Upper lobe of left lung (tissue), 6 donors: ENCODE measurements around the gene ADARB1. TPM values are rescaled to one million over a fixed set of nuclear protein-coding genes. Genes with fewer than 3 reads are reported as not detected.
A peak's percentile ranks its signal among the peaks of the same experiment; 100 is the strongest.

Source experiments
- ATAC-seq, 2 donors: fragments of 200-7000 bp; cut with Tn5 transposase; one replicate each; pipeline ENCODE4 v1.9.1; 2022; ENCODE audit warnings: mild to moderate bottlenecking in 2 of 2, moderate library complexity in 2 of 2; ENCODE audit not compliant: low FRiP score in 2 of 2
- DNase-seq, 2 donors: peaks; one replicate each; pipeline ENCODE4 v3.0.0-alpha.2; 2019 to 2020
- H3K27ac ChIP-seq, 4 donors: fragments of 200-600 bp; sonication (generic); one replicate each; pipeline ENCODE4 v1.5.1; 2016 to 2019
- H3K27me3 ChIP-seq, 4 donors: fragments of 200-600 bp; sonication (generic); one replicate each; pipeline ENCODE4 v1.5.1; 2017 to 2019
- H3K36me3 ChIP-seq, 4 donors: fragments of 200-600 bp; sonication (generic); one replicate each; pipeline ENCODE4 v1.5.1; 2016 to 2019
- H3K4me1 ChIP-seq, 4 donors: fragments of 200-600 bp; sonication (generic); one replicate each; pipeline ENCODE4 v1.5.1; 2018 to 2019
- H3K4me3 ChIP-seq, 4 donors: fragments of 200-600 bp; sonication (generic); one replicate each; pipeline ENCODE4 v1.5.1; 2017 to 2019; ENCODE audit warnings: mild to moderate bottlenecking in 2 of 4, moderate library complexity in 1 of 4
- H3K9me3 ChIP-seq, 4 donors: fragments of 200-600 bp; sonication (generic); one replicate each; pipeline ENCODE4 v1.5.1; 2018 to 2019
- CTCF ChIP-seq, 6 experiments: fragments of 450-650 bp in 4 of 6; fragments of 200-600 bp in 2 of 6; sonication (generic) in 2 of 6; IDR thresholded peaks; one replicate each; pipeline ENCODE4 v1.5.1; 2016 to 2019; ENCODE audit warnings: antibody characterized with exemption in 6 of 6
- EP300 ChIP-seq, 4 donors: sonication (generic); formaldehyde crosslinking; IDR thresholded peaks; one replicate each; pipeline ENCODE4 v1.5.1; 2017; ENCODE audit warnings: antibody characterized with exemption in 4 of 4, control low read depth in 2 of 4
- POLR2A ChIP-seq, 4 donors: fragments of 450-650 bp; IDR thresholded peaks; one replicate each; pipeline ENCODE4 v1.5.1; 2016 to 2017; ENCODE audit warnings: antibody characterized with exemption in 4 of 4, mild to moderate bottlenecking in 2 of 4
- POLR2AphosphoS5 ChIP-seq, 2 donors: sonication (generic); formaldehyde crosslinking; IDR thresholded peaks; one replicate each; pipeline ENCODE4 v1.5.1; 2017; ENCODE audit warnings: antibody characterized with exemption in 2 of 2
- WGBS, 2 donors: methylation state at CpG; one replicate each; pipeline ENCODE4 v1.1.5; 2017 to 2018; 5-methylcytosine and 5-hydroxymethylcytosine counted together
- total RNA-seq, 6 donors: library from RNA; depleted of rRNA in 4 of 6; stranded (reverse); fragments of >200 nt in 4 of 6; gene quantifications; one replicate each; pipeline versions ENCODE4 v1.1.0 to v1.2.1, GENCODE V29; 2016 to 2021
- donor health status: DM: no; HTN: no; CAD: no; lungs with moderate emphysema.
- donor health status: DM: no; HTN: yes; CAD: no; lungs with severe emphysema.

ADARB1 gene
- total RNA-seq, 6 donors from 2014 or later = 26.5 to 94.3 (median 42.4) TPM

- Histone ChIP-seq H3K36me3 (peaks cover 0 to 6% (median 2%) of the 10 kb centered on the region in 4 donors), H3K9me3 (no peaks in the 10 kb centered on the region), H3K27ac (peak overlapping the region in 2 of 4 donors; percentile 6 to 54), H3K4me3 (no peak overlapping the region), H3K4me1 (peaks cover 30 to 52% (median 40%) of the 10 kb centered on the region in 4 donors), H3K27me3 (no peaks in the 10 kb centered on the region)
- DNase-seq (no peak), ATAC-seq (peak in 1 of 2 donors; percentile 72)
- WGBS, 2 donors = 67 to 73% methylated on average over 8 of the region's 8 CpGs
- TF ChIP-seq POLR2AphosphoS5 (IDR thresholded peaks at IDR 0.05) (no peak), POLR2A (IDR thresholded peaks at IDR 0.05) (no peak), CTCF (IDR thresholded peaks at IDR 0.05) (no peak), EP300 (IDR thresholded peaks at IDR 0.05) (no peak)
These were observed 6.4 kb downstream of the ADARB1 start for GRCh38 chr21:45080639-45081414.

GRCh38 chr21:45081636-45082035 is 7.3 kb downstream of the ADARB1 start:
- ATAC-seq = no peak
- Histone ChIP-seq H3K36me3 (peaks cover 0 to 6% (median 2%) of the 10 kb centered on the region in 4 donors), H3K4me3 (no peak overlapping the region), H3K27me3 (no peaks in the 10 kb centered on the region), H3K27ac (peak overlapping the region in 1 of 4 donors; percentile 54), H3K4me1 (peaks cover 31 to 53% (median 40%) of the 10 kb centered on the region in 4 donors), H3K9me3 (no peaks in the 10 kb centered on the region)
- TF ChIP-seq POLR2AphosphoS5 (IDR thresholded peaks at IDR 0.05) (no peak), CTCF (IDR thresholded peaks at IDR 0.05) (no peak), POLR2A (IDR thresholded peaks at IDR 0.05) (no peak), EP300 (IDR thresholded peaks at IDR 0.05) (no peak)
- no peak for DNase-seq
- WGBS, 2 donors = 81 to 97% methylated on average over 4 of the region's 4 CpGs

GRCh38 chr21:45082736-45083135 is 8.4 kb downstream of the ADARB1 start:
- H3K4me1 ChIP-seq = peaks cover 31 to 60% (median 49%) of the 10 kb centered on the region in 4 donors
- WGBS, 2 donors = 74 to 80% methylated on average over 4 of the region's 4 CpGs
- ATAC-seq = no peak

GRCh38 chr21:45084121-45084520 is 9.7 kb downstream of the ADARB1 start:
- DNase-seq (no peak), ATAC-seq (no peak)
- peaks cover 0 to 6% (median 2%) of the 10 kb centered on the region in 4 donors for H3K36me3 ChIP-seq
- H3K4me3 ChIP-seq = no peak overlapping the region
- WGBS, 2 donors = 81 to 87% methylated on average over 7 of the region's 7 CpGs
- TF ChIP-seq EP300 (IDR thresholded peaks at IDR 0.05) = no peak
- TF ChIP-seq POLR2AphosphoS5 (IDR thresholded peaks at IDR 0.05) = no peak
- no peak for TF ChIP-seq CTCF (IDR thresholded peaks at IDR 0.05)
- no peak for TF ChIP-seq POLR2A (IDR thresholded peaks at IDR 0.05)
- H3K9me3 ChIP-seq = no peaks in the 10 kb centered on the region
- H3K27me3 ChIP-seq = no peaks in the 10 kb centered on the region
- H3K4me1 ChIP-seq = peaks cover 31 to 48% (median 40%) of the 10 kb centered on the region in 4 donors
- H3K27ac ChIP-seq = peak overlapping the region in 1 of 4 donors; percentile 2

More at GRCh38 chr21:45082736-45083135, 8.4 kb downstream of the ADARB1 start:
- H3K36me3 ChIP-seq = peaks cover 0 to 6% (median 2%) of the 10 kb centered on the region in 4 donors
- H3K27me3 ChIP-seq = no peaks in the 10 kb centered on the region
- H3K27ac ChIP-seq = peak overlapping the region in 2 of 4 donors; percentile 13 to 17
- TF ChIP-seq POLR2A (IDR thresholded peaks at IDR 0.05) (no peak), CTCF (IDR thresholded peaks at IDR 0.05) (no peak), POLR2AphosphoS5 (IDR thresholded peaks at IDR 0.05) (no peak), EP300 (IDR thresholded peaks at IDR 0.05) (no peak)
- no peak for DNase-seq
- no peak overlapping the region for H3K4me3 ChIP-seq
- H3K9me3 ChIP-seq = no peaks in the 10 kb centered on the region
